K562 (cell line): ENCODE results near the gene MBD6. TPM values are rescaled to one million over a fixed set of nuclear protein-coding genes. Genes with fewer than 3 reads are reported as not detected.

Experiments used
- ATAC-seq: fragments of 200-7000 bp; cut with Tn5 transposase; 3 replicates; pipeline ENCODE4 v1.9.1; 2020; ENCODE audit warnings: moderate library complexity
- BruUV-seq: library from RNA; stranded (reverse); fragments of 400-500 nt; replicated peaks from 2 replicates; lab custom pipeline; 2021; lab: Mats Ljungman, UMichigan
- CTCF ChIA-PET: fragments of 300-600 bp; formaldehyde crosslinking; extraction: SDS; loops from one replicate; lab custom pipeline; 2021; ENCODE audit warnings: low intra/inter-chr PET ratio; lab: Yijun Ruan, JAX
- POLR2A ChIA-PET: fragments of 300-600, 350-650 bp; sonication (Branson Sonifier 250); formaldehyde crosslinking; extraction: SDS; loops from one replicate; lab custom pipeline; 2021; ENCODE audit warnings: antibody characterized with exemption, inconsistent platforms; lab: Yijun Ruan, JAX
- DNase-seq, 4 experiments: peaks; one replicate each; pipeline versions ENCODE4 v3.0.0 to v3.0.0-alpha.2; 2011 to 2018; ENCODE audit warnings: low spot score in 3 of 4, mixed read lengths in 3 of 4; ENCODE audit errors: extremely low read depth in 1 of 4
- FAIRE-seq: peaks from 2 replicates; lab custom pipeline; 2011; peaks lifted over from hg19 to GRCh38; lab: Jason Lieb, UNC
- H2AFZ ChIP-seq: 2 replicates; pipeline ENCODE4 v1.6.0; 2011; ENCODE audit warnings: low read depth, low read length, control low read depth, inconsistent platforms
- H3K27ac ChIP-seq: fragments of 200-600 bp; 3 replicates; pipeline ENCODE4 v1.8.0; 2011; ENCODE audit warnings: low read depth, mild to moderate bottlenecking, control low read depth, inconsistent platforms, low read length, moderate library complexity, mixed read lengths; ENCODE audit errors: extremely low read depth
- H3K27me3 ChIP-seq, 2 experiments: fragments of 300-600 bp in 1 of 2; 2 replicates in 1 of 2; 3 replicates in 1 of 2; pipeline versions ENCODE4 v1.6.0 to v1.8.0; 2011; ENCODE audit warnings: inconsistent platforms in 2 of 2, low read length in 2 of 2, mild to moderate bottlenecking in 1 of 2, mixed read lengths in 1 of 2, moderate library complexity in 1 of 2; ENCODE audit not compliant: control insufficient read depth in 2 of 2, insufficient read depth in 2 of 2
- H3K36me3 ChIP-seq: fragments of 300-600 bp; 3 replicates; pipeline ENCODE4 v1.8.0; 2011; ENCODE audit warnings: mild to moderate bottlenecking, low read length, inconsistent platforms; ENCODE audit not compliant: control insufficient read depth, insufficient read depth
- H3K4me1 ChIP-seq, 2 experiments: fragments of 200-600 bp in 1 of 2; replicated peaks in 1 of 2; 2 replicates in 1 of 2; 3 replicates in 1 of 2; pipeline versions ENCODE4 v1.5.1 to v1.8.0; 2011; ENCODE audit warnings: inconsistent platforms in 2 of 2, low read length in 2 of 2, mild to moderate bottlenecking in 1 of 2, mixed read lengths in 1 of 2, moderate library complexity in 1 of 2; ENCODE audit not compliant: control insufficient read depth in 2 of 2, insufficient read depth in 2 of 2
- H3K4me2 ChIP-seq: 2 replicates; pipeline ENCODE4 v1.6.1; 2011; ENCODE audit warnings: low read length, control low read depth, inconsistent platforms, mixed read lengths; ENCODE audit not compliant: insufficient read depth
- H3K4me3 ChIP-seq: fragments of 200-600 bp; sonication (generic), shearing (Covaris generic); 2 replicates; pipeline ENCODE4 v1.5.1; 2016; ENCODE audit warnings: control low read depth, inconsistent platforms
- H3K79me2 ChIP-seq: fragments of 200-600 bp; 3 replicates; pipeline ENCODE4 v1.8.0; 2011; ENCODE audit warnings: low read length, inconsistent platforms; ENCODE audit not compliant: control insufficient read depth, insufficient read depth
- H3K9ac ChIP-seq, 2 experiments: 2 replicates each; pipeline versions ENCODE4 v1.6.0 to v1.6.1; 2011; ENCODE audit warnings: low read depth in 2 of 2, low read length in 2 of 2, control low read depth in 1 of 2, inconsistent platforms in 1 of 2, mild to moderate bottlenecking in 1 of 2, mixed read lengths in 1 of 2; ENCODE audit not compliant: insufficient read depth in 1 of 2
- H3K9me1 ChIP-seq: one replicate; pipeline ENCODE4 v1.6.0; 2011; ENCODE audit warnings: inconsistent platforms, mild to moderate bottlenecking, low read length, moderate library complexity; ENCODE audit not compliant: control insufficient read depth, insufficient read depth
- H3K9me3 ChIP-seq: replicated peaks from 2 replicates; pipeline ENCODE4 v1.5.1; 2011; ENCODE audit warnings: low read depth, low read length, inconsistent platforms; ENCODE audit not compliant: control insufficient read depth, insufficient read depth
- H4K20me1 ChIP-seq: replicated peaks from 2 replicates; pipeline ENCODE4 v1.6.1; 2011; ENCODE audit warnings: low read length, inconsistent platforms, mixed read lengths; ENCODE audit not compliant: control insufficient read depth, insufficient read depth
- GABPB1 ChIP-seq: sonication (generic); formaldehyde crosslinking; IDR thresholded peaks from 2 replicates; pipeline ENCODE4 v1.8.0; 2022; ENCODE audit warnings: mild to moderate bottlenecking, missing genetic modification reagents
- PRMT5 ChIP-seq: sonication (generic); formaldehyde crosslinking; IDR thresholded peaks from 2 replicates; pipeline ENCODE4 v1.5.0; 2020; ENCODE audit warnings: missing genetic modification reagents
- TAF15 ChIP-seq: fragments of 200-400 bp; formaldehyde crosslinking; IDR thresholded peaks from 2 replicates; pipeline ENCODE4 v1.6.1; 2017; ENCODE audit warnings: mild to moderate bottlenecking, low read depth, low read length, moderate library complexity
- USF1 ChIP-seq: sonication (generic); formaldehyde crosslinking; IDR thresholded peaks from 2 replicates; pipeline ENCODE4 v1.9.0; 2022; ENCODE audit warnings: mild to moderate bottlenecking, missing genetic modification reagents
- ZNF444 ChIP-seq: fragments of 250-450 bp; sonication (Bioruptor Pico); IDR thresholded peaks from 2 replicates; pipeline ENCODE4 v1.4.0; 2020; ENCODE audit warnings: mild to moderate bottlenecking, moderate library complexity
- ZNF644 ChIP-seq: fragments of 200-800 bp; sonication (Bioruptor generic); IDR thresholded peaks from 2 replicates; pipeline ENCODE4 v1.6.1; 2016; ENCODE audit warnings: low read depth, missing genetic modification characterization, missing compliant biosample characterization
- ZNF79 ChIP-seq: fragments of 250-450 bp; sonication (Bioruptor Pico); IDR thresholded peaks from 2 replicates; pipeline ENCODE4 v1.4.0; 2020; ENCODE audit warnings: low read depth, mild to moderate bottlenecking, moderate library complexity
- WGBS: fragments of 100-300 bp; shearing (Covaris generic); methylation state at CpG from one replicate; pipeline ENCODE4 v1.1.6; 2016; ENCODE audit warnings: low coverage, mixed read lengths; ENCODE audit not compliant: insufficient coverage; ENCODE audit errors: missing lambda C conversion rate; 5-methylcytosine and 5-hydroxymethylcytosine counted together
- in situ Hi-C: fragments of 300-500 bp; cut with MboI; formaldehyde crosslinking; loops from 4 replicates; pipeline ENCODE4 v1.15.0; 2018; ENCODE audit warnings: inconsistent platforms, mixed read lengths
- intact Hi-C: fragments of 100-400 bp; cut with micrococcal nuclease; formaldehyde crosslinking; loops from 2 replicates; pipeline ENCODE4 v1.14.2; 2022
- polyA plus RNA-seq, 8 experiments: library from polyadenylated mRNA; depleted of rRNA in 4 of 8; stranded (reverse) in 5 of 8; unstranded in 3 of 8; fragments of >200 nt; fragmentation: Nextera tagmentation in 2 of 8; fragmentation: Illumina TruSeq in 1 of 8; extraction: Ambion mirVana in 2 of 8; extraction: Trizol in 1 of 8; gene quantifications; 2 replicates each; pipeline versions ENCODE4 v1.2.1 to v1.2.3, GENCODE V29; 2011 to 2014; ENCODE audit warnings: inconsistent platforms in 1 of 8, missing spikeins in 1 of 8
- total RNA-seq, 7 experiments: library from RNA; depleted of rRNA in 6 of 7; stranded (reverse); fragments of >200 nt in 6 of 7; fragmentation: Illumina TruSeq in 2 of 7; extraction: Trizol in 2 of 7; gene quantifications; 2 replicates each; pipeline versions ENCODE4 v1.2.1 to v1.2.3, GENCODE V29; 2011 to 2021; ENCODE audit warnings: low replicate concordance in 1 of 7
- TF ChIP-seq, protein P1 (sequence below): fragments of 150-350 bp; conservative IDR thresholded peaks from 2 replicates; pipeline ENCODE4 v1.6.1; 2014; ENCODE audit warnings: low read length
- TF ChIP-seq, protein P2 (sequence below), 2 experiments: fragments of 450-650 bp; formaldehyde crosslinking in 1 of 2; IDR thresholded peaks; 2 replicates each; pipeline versions ENCODE4 v1.4.0 to v1.6.1; 2014 to 2020; ENCODE audit warnings: mild to moderate bottlenecking in 2 of 2, borderline replicate concordance in 1 of 2, low read depth in 1 of 2

Gene MBD6
- total and polyA plus RNA-seq, 9 of the 15 experiments (the other 6 are each of a cell fraction or from before 2014, with no cell fraction given), result 2.0 to 54.8 (median 3.8) TPM

DNA sequence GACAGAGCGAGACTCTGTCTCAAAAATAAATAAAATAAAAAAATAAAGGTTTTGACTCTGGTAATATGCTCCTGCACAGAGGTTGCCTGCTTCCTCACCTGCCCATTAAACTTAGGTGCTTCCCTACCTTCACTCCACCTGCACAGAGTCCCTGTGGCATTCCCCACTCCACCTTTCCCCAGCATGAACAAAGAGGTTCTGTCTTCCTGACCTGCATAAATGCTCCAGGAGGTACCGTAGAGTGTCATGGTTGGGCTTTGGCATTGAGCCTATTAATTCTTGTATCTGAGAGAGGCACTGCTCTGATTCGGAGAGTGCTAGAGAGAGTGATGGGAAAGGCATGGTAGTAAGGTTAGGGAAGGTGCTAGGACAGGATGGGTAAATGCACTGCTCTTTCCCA, 49.2 kb upstream of the MBD6 start (continued):
- TF ChIP-seq, protein P1, sequence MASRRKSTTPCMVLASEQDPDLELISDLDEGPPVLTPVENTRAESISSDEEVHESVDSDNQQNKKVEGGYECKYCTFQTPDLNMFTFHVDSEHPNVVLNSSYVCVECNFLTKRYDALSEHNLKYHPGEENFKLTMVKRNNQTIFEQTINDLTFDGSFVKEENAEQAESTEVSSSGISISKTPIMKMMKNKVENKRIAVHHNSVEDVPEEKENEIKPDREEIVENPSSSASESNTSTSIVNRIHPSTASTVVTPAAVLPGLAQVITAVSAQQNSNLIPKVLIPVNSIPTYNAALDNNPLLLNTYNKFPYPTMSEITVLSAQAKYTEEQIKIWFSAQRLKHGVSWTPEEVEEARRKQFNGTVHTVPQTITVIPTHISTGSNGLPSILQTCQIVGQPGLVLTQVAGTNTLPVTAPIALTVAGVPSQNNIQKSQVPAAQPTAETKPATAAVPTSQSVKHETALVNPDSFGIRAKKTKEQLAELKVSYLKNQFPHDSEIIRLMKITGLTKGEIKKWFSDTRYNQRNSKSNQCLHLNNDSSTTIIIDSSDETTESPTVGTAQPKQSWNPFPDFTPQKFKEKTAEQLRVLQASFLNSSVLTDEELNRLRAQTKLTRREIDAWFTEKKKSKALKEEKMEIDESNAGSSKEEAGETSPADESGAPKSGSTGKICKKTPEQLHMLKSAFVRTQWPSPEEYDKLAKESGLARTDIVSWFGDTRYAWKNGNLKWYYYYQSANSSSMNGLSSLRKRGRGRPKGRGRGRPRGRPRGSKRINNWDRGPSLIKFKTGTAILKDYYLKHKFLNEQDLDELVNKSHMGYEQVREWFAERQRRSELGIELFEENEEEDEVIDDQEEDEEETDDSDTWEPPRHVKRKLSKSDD, result no peak

- peaks cover 6 to 26% of the 10 kb centered on the region in 2 experiments; a peak in 4 of 5 replicates for H3K27me3 ChIP-seq
- DNase-seq (no peak), FAIRE-seq (no peak), ATAC-seq (no peak)
- H3K4me3 ChIP-seq, result no peak overlapping the region
- 35% methylated on average over 5 of the region's 5 CpGs for WGBS
- BruUV-seq, result no TSS peak
- no peak overlapping the region for H3K9ac ChIP-seq
- POLR2A ChIA-PET, result interaction anchor here (0.6 to 1.9 kb wide), 7 partner anchors 8 to 40 kb away, joined by 3 to 7 read pairs (median 4); partner anchors contain the start of gene INHBE
- no peak overlapping the region for H3K4me2 ChIP-seq
- in situ Hi-C loops, result no loop called here
- H3K9me1 ChIP-seq, result no peaks in the 10 kb centered on the region
- no peaks in the 10 kb centered on the region for H3K79me2 ChIP-seq
- no peak overlapping the region for H3K27ac ChIP-seq
- no peak overlapping the region for H2AFZ ChIP-seq
- no peaks in the 10 kb centered on the region for H3K9me3 ChIP-seq
- intact Hi-C loops, result no loop called here
- CTCF ChIA-PET, result no interaction called here
- no peaks in the 10 kb centered on the region for H4K20me1 ChIP-seq
- no peaks in the 10 kb centered on the region for H3K36me3 ChIP-seq
- peaks cover 41 to 53% of the 10 kb centered on the region in 2 experiments for H3K4me1 ChIP-seq
- TF ChIP-seq TAF15 (no peak), ZNF644 (tag) (no peak), ZNF444 (CRISPR knock-in tag) (no peak), ZNF79 (CRISPR knock-in tag) (no peak), GABPB1 (CRISPR knock-in tag) (no peak), PRMT5 (CRISPR knock-in tag) (no peak), USF1 (CRISPR knock-in tag) (no peak)
- TF ChIP-seq, protein P2, sequence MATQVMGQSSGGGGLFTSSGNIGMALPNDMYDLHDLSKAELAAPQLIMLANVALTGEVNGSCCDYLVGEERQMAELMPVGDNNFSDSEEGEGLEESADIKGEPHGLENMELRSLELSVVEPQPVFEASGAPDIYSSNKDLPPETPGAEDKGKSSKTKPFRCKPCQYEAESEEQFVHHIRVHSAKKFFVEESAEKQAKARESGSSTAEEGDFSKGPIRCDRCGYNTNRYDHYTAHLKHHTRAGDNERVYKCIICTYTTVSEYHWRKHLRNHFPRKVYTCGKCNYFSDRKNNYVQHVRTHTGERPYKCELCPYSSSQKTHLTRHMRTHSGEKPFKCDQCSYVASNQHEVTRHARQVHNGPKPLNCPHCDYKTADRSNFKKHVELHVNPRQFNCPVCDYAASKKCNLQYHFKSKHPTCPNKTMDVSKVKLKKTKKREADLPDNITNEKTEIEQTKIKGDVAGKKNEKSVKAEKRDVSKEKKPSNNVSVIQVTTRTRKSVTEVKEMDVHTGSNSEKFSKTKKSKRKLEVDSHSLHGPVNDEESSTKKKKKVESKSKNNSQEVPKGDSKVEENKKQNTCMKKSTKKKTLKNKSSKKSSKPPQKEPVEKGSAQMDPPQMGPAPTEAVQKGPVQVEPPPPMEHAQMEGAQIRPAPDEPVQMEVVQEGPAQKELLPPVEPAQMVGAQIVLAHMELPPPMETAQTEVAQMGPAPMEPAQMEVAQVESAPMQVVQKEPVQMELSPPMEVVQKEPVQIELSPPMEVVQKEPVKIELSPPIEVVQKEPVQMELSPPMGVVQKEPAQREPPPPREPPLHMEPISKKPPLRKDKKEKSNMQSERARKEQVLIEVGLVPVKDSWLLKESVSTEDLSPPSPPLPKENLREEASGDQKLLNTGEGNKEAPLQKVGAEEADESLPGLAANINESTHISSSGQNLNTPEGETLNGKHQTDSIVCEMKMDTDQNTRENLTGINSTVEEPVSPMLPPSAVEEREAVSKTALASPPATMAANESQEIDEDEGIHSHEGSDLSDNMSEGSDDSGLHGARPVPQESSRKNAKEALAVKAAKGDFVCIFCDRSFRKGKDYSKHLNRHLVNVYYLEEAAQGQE (IDR thresholded peaks at IDR 0.05; ENCODE audit: borderline replicate concordance), result no peak
- TF ChIP-seq, protein P2 (CRISPR knock-in tag; IDR thresholded peaks at IDR 0.05; ENCODE audit: low read depth), result no peak
Measured at GRCh38 chr12:57473886-57474285, 48.7 kb upstream of the MBD6 start.
